Neutrophil (primary cell): ENCODE measurements around the gene ANO10.
A peak's percentile ranks its signal among the peaks of the same experiment; 100 is the strongest.

Experiments
- H3K27ac ChIP-seq: fragments of 200-600 bp; sonication (generic); 2 replicates; pipeline ENCODE4 v1.5.1; 2016; ENCODE audit warnings: mild to moderate bottlenecking, moderate library complexity
- H3K27me3 ChIP-seq: fragments of 200-600 bp; sonication (generic); 2 replicates; pipeline ENCODE4 v1.6.0; 2016; ENCODE audit warnings: mild to moderate bottlenecking
- H3K36me3 ChIP-seq: fragments of 200-600 bp; sonication (generic); 2 replicates; pipeline ENCODE4 v1.5.1; 2017
- H3K4me1 ChIP-seq, 2 experiments: fragments of 200-600 bp in 1 of 2; sonication (generic) in 1 of 2; 1 replicate in 1 of 2; 2 replicates in 1 of 2; pipeline versions ENCODE4 v1.5.1 to v1.6.1; 2013 to 2016; ENCODE audit warnings: low read depth in 1 of 2, low read length in 1 of 2, mild to moderate bottlenecking in 1 of 2, moderate library complexity in 1 of 2; ENCODE audit not compliant: control insufficient read depth in 1 of 2, insufficient read depth in 1 of 2
- H3K4me3 ChIP-seq, 2 experiments: fragments of 200-600 bp in 1 of 2; sonication (generic) in 1 of 2; 1 replicate in 1 of 2; 2 replicates in 1 of 2; pipeline ENCODE4 v1.5.1; 2013 to 2016; ENCODE audit warnings: low read depth in 1 of 2, low read length in 1 of 2, mild to moderate bottlenecking in 1 of 2, moderate library complexity in 1 of 2
- H3K9me3 ChIP-seq: fragments of 200-600 bp; sonication (generic); 2 replicates; pipeline ENCODE4 v1.5.1; 2016
- CTCF ChIP-seq: fragments of 200-600 bp; sonication (generic); IDR thresholded peaks from 2 replicates; pipeline ENCODE4 v1.5.1; 2016; ENCODE audit warnings: antibody characterized with exemption

The ANO10 gene

GRCh38 chr3:43540624-43541023, 81.2 kb downstream of the ANO10 start:
- H3K36me3 ChIP-seq, result peaks cover 3% of the 10 kb centered on the region
- TF ChIP-seq CTCF, result no peak
- no peaks in the 10 kb centered on the region for H3K27me3 ChIP-seq
- no peak overlapping the region for H3K4me3 ChIP-seq
- H3K4me1 ChIP-seq, result peaks cover 37 to 44% of the 10 kb centered on the region in 2 experiments
- H3K27ac ChIP-seq, result peak overlapping the region; percentile 54
- H3K9me3 ChIP-seq, result no peaks in the 10 kb centered on the region

GRCh38 chr3:43539321-43539720, 82.5 kb downstream of the ANO10 start:
- Histone ChIP-seq H3K9me3 (no peaks in the 10 kb centered on the region), H3K27ac (no peak overlapping the region), H3K4me3 (no peak overlapping the region), H3K27me3 (no peaks in the 10 kb centered on the region), H3K36me3 (peaks cover 6% of the 10 kb centered on the region), H3K4me1 (peaks cover 37 to 38% of the 10 kb centered on the region in 2 experiments)
- TF ChIP-seq CTCF, result no peak

GRCh38 chr3:43537225-43537624, 84.6 kb downstream of the ANO10 start:
- H3K4me3 ChIP-seq, result no peak overlapping the region
- no peak for TF ChIP-seq CTCF
- H3K9me3 ChIP-seq, result no peaks in the 10 kb centered on the region
- H3K4me1 ChIP-seq, result peaks cover 28 to 31% of the 10 kb centered on the region in 2 experiments
- H3K27ac ChIP-seq, result no peak overlapping the region
- no peaks in the 10 kb centered on the region for H3K27me3 ChIP-seq
- peaks cover 8% of the 10 kb centered on the region for H3K36me3 ChIP-seq

- TF ChIP-seq CTCF, result no peak
- Histone ChIP-seq H3K36me3 (peaks cover 8% of the 10 kb centered on the region), H3K27me3 (no peaks in the 10 kb centered on the region), H3K4me1 (peaks cover 5 to 6% of the 10 kb centered on the region in 2 experiments), H3K9me3 (no peaks in the 10 kb centered on the region), H3K27ac (no peak overlapping the region), H3K4me3 (no peak overlapping the region)
Measured at GRCh38 chr3:43534675-43535074, 87.1 kb downstream of the ANO10 start.

- Histone ChIP-seq H3K4me1 (no peaks in the 10 kb centered on the region), H3K4me3 (no peak overlapping the region), H3K27me3 (no peaks in the 10 kb centered on the region), H3K36me3 (peaks cover 8% of the 10 kb centered on the region), H3K27ac (no peak overlapping the region), H3K9me3 (no peaks in the 10 kb centered on the region)
- TF ChIP-seq CTCF, result no peak
Measured at GRCh38 chr3:43533009-43533408, 88.8 kb downstream of the ANO10 start.

- no peak for TF ChIP-seq CTCF
- H3K4me3 ChIP-seq, result no peak overlapping the region
- H3K36me3 ChIP-seq, result peaks cover 5% of the 10 kb centered on the region
Measured at GRCh38 chr3:43531835-43532234, 90.0 kb downstream of the ANO10 start.

More at GRCh38 chr3:43531835-43532234, 90.0 kb downstream of the ANO10 start:
- Histone ChIP-seq H3K27ac (no peak overlapping the region), H3K9me3 (no peaks in the 10 kb centered on the region), H3K27me3 (no peaks in the 10 kb centered on the region), H3K4me1 (no peaks in the 10 kb centered on the region)
